Measurements from ENCODE around the gene MYH11. TPM values are rescaled to one million over a fixed set of nuclear protein-coding genes. Genes with fewer than 3 reads are reported as not detected.
A peak's percentile ranks its signal among the peaks of the same experiment; 100 is the strongest.
"Not testable (repeated sequence)": the region's sequence is repeated elsewhere in the genome, so short reads cannot be mapped to it uniquely, and the experiment has no call there.

MYH11 gene
- total RNA-seq, 1 experiment from 2014 or later, result 0.03 TPM

DNA sequence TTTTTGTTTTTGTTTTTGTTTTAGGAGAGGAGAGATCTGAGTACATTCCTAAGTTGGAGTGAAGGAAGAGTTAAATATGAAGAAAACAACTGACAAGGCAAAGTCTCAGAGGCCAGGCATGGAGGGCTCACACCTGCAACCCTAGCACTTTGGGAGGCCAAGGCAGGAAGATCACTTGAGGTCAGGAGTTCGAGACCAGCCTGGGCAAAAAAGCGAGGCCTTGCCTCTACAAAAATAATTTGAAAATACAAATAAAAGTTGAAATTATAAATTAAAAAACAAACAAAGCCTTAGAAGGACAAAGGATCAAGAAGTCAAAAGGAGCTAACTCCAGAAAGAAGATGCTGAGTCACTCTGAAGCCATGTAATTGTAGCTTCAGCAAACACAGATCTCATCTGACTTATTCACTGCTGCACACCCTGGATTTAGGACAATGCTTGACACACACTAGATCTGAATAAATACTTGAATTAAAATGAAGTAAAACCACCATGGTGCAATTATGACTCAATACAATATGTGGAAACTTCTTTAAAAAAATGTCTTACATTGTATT is 22.5 kb upstream of the MYH11 start:
- DNase-seq (ENCODE audit: low read depth), result peak; percentile 77

DNA sequence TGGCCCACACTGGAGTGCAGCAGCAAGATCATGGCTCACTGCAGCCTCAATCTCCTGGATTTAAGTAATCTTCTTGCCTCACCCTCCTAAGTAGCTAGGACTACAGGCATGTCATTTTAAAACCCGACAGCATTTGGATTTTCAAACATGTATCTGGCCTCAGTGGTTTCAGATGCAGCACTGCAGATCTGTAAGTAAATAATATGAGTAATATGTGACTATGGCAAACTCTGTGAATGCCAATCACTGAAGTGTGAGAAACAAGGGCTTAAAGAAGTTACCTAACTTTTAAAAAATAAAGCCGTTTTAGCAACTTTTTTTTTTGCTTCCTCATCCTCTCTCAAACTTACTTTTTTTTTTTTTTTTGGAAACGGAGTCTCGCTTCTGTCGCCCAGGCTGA is 19.7 kb upstream of the MYH11 start:
- no peak for DNase-seq (ENCODE audit: low read depth)

DNA sequence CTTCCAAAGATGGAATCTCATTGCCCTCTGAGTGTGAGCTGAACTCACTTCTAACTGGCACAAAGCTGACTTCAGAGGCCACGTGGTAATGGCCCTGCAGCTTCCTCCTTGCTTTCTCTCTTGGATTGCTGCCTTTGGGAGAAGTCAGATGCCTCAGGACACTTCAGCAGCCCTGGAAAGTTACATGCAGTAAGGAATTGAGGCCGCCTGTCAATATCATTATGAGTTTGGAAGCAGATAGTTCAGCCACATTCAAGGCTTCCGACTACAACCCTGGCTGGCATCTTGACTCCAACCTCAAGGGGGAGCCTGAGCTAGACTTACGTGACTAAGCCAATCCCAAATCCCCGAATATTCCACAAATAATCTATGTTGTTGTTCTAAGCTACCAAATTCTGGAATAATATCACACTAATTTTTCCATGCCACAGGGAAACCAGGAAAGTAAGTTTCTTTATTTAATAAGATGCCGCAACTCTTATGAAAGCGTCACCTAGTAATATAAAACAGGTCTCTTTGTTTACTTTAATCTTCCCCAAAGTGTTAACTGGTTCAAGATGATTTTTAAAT is 18.0 kb upstream of the MYH11 start:
- peak; percentile 68 for DNase-seq (ENCODE audit: low read depth)

DNA sequence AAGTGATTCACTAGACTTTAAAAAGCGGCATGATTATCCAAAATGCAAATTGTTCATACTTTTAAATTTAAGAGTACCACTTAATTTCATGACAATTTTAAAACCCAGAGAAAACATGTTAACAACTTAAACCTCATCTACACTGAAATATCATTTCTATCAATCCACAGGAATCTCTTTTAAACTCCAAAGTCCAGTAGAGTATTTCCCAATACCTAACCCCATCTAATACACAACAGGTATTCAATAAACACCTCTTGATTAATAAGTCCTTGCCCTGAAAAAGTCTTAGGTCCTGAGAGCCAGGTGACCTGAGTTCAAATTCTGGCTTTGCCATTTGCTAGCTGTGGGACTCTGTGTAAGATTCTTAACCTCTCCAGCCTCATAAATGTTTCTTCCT is 16.9 kb upstream of the MYH11 start:
- no peak for DNase-seq (ENCODE audit: low read depth)

DNA sequence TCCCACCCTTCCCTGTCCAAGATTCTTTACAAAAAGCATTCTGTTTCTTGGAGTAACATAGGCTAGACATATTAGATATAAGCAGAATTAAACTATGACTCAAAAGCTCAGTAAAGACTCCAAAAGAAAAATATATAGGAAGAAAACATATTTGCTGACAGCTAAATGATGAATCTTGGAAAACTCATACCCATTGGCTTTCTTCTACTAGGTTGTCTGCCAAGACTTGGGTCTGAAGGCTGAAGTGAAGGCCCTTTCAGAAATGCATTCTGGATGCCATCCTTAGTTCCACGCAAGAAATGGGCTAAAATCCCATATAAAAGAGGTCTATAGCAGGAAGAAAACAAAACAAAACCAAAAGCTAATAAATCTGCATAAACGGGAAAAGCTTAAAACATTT is 16.5 kb upstream of the MYH11 start:
- DNase-seq (ENCODE audit: low read depth), result no peak

DNA sequence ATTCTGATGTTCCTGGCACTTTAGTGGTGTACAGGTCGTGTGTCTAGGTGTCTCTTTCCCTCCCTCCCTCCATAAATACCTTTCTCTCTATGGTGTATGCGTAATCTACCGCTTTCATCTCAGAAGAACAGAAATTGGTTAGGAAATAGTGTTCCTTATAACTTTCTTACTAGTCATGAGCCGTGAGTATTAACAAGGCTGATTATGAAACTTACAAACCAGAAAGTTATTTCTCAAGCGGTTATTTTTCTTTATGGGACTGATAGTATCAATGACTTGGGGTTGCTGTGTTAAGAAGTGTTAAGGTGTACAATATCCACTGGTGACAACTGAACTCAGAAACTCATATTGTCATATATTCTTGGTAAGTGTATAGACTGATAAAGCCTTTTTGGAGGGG is 13.2 kb upstream of the MYH11 start:
- DNase-seq (ENCODE audit: low read depth), result no peak

DNA sequence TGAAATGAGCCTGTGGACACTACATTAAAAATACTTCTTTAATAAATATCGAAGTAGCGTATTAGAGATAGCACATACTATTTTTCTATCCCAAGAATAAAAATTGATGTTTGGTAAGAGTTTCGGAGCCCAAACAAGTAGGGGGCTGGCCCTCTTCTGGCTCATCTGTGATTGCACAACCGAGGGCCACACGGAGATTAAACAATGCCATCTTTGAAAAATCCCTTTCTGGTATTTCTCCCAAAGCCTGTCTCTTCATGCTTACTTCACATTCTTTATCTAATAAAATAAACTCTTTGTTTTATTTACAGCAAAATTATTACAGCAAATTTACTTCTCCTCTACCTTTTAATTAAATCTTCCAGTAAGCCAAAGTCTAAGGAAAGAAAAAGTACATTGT is 9.6 kb upstream of the MYH11 start:
- DNase-seq (ENCODE audit: low read depth), result no peak

DNA sequence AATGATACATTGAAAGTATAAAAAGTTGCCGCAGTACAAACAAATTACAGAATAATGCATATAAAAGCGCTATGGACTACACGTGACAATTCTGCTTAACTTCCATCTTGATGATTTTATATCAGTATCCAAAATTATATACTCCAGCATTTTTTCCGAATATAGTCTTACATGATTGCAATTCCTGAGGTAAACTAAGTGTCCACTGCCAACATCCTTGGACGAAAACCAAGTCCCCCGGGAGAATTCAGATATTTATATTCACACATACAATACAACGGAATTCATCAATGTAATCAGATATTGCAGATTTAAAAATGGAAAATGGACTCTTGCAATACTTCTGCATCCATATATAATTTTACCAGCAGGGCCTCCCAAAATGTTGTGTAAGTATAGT is 8.9 kb upstream of the MYH11 start:
- DNase-seq (ENCODE audit: low read depth), result no peak

DNA sequence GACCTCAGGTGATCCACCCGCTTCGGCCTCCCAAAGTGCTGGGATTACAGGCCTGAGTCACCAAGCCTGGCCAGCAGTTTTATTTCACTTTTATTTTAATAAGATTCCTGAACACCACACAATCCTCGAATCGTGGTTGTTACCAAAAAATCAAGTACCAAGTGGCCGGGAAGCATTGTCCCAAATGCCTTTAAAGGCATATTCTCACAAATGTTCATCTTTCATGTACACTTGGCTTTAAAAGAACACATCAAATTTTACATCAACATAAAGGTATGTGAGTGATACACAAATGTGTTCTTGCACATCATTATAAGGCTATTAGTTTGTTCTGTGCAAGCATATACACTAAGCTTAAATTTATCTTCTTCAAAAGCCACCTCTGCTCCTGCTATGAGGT is 8.1 kb upstream of the MYH11 start:
- DNase-seq (ENCODE audit: low read depth), result no peak

DNA sequence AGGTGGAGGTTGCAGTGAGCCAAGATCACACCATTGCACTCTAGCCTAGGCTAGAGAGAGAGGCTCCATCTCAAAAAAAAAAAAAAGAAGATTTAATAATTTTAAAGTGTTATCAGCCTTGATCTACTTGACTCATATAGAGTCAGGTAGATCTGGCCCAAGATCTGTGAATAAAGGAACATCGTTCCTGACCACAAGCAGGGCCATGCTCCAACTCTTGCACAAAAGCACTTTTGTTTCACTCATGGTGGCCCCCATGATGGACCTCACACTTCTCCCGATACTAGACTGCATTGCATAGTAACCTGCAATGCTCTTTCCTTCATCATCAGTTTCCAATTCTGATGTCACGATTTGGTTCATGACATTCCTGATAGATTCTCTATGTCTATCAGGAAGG is 5.2 kb upstream of the MYH11 start:
- DNase-seq (ENCODE audit: low read depth), result no peak

DNA sequence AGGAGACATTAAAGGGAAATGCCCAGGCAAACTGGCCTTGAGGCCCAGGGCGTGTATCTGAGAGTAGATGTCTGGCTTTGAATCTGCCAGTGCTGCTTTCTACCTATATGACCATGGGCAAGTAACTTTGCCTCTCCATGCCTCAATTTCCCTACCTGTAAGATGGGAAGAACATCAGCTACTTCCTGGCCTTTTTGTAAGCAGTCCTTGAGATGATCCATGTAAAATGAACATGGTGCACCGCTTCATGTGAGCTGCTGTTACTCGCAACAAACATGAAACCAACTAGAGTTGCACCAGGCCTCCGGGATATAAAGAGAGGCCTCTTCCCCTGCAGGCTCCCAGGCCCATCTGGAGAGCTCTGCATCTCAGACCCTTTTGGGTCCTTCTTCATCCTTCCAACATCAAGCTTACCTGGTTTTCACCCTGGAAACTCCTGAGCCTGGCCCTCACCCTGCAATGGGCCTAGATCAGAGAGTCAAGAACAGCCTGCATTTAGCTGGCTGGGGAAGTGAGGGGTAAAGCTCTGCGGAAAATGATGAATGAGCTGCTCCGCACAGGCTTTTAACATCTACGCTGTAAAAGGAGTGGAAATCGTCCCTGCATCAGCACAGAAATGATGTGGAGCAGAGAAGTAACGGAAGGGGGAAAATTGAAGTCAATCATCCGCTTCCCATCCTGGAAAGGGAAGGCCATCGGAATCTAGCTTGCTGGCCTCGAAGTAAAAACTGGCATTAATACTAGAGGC is 2.3 kb upstream of the MYH11 start:
- no peak for DNase-seq (ENCODE audit: low read depth)

DNA sequence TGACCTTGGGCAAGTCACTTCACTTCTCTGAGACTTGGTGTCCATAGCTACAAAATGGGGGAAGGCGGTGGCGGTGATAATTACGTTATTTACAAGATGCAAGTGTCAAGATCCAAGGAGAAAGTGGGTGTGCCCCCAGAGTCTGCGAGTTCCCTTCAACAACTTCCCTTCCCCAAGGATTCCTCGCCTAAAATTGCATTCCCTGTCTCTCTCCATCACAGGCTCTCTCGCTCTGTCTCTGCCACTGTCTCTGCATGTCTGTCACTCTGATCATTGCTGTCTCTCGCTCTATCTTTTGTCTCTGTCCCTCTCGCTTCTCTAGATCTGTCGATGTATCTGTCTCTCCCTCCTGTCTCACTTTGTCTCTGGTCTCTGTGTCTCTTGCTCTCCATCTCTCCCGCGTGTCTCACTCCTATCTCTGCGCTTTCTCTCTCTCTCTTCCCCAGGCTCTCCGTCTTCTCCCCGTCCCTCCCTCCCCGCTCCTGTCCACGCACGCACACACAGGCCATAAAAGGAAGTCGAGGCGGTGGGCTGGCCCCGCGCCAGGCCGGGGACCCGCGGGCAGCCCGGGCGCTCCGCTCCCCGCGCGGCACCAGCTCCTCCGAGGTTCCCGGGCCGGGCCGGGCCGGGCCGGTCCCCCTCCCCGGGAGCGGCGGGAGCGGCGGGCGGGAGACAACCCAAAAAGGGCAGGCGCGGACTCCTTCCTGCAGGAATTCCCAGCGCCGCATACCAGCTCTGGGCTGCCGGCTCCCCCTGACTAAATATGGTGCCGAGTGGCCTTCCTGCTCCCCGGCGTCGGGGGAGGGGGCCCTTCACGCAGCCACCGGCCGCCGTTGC is 1.1 kb upstream of the MYH11 start:
- DNase-seq (ENCODE audit: low read depth), result no peak

DNA sequence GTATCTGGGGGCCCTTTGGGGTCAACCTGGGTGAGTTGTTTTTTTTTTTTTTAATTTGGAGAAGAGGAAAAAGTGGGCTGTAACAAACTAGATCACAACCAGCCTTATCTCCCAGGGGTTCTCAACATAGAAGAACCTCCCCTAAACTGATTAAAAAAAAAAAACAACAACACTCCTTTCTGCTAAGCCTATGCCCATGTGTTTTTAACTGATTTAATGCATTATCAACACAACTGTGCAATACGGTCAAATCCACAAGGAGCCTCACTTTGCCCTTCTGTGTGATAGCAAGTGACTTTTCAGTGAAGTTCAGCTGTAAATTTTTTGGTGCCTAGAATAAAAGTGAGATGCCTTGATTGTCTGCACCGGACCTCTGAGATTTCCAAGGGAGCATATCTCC is 646 bp downstream of the MYH11 start:
- no peak for DNase-seq (ENCODE audit: low read depth)

DNA sequence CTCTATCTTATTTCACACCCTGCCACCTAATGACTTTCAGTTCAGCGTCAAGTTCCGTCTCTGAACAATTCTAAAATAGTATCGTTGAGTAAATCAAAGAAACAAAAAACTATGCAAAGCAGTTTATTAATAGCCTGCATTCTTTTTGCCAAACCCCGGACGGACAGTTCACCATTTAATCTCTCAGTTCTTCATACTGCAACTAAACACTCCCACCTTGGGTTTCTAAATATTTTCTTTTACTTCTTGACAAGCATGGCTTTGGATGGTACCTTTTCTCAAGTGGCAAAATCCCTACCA is 1.2 kb downstream of the MYH11 start:
- no peak for DNase-seq (ENCODE audit: low read depth)

DNA sequence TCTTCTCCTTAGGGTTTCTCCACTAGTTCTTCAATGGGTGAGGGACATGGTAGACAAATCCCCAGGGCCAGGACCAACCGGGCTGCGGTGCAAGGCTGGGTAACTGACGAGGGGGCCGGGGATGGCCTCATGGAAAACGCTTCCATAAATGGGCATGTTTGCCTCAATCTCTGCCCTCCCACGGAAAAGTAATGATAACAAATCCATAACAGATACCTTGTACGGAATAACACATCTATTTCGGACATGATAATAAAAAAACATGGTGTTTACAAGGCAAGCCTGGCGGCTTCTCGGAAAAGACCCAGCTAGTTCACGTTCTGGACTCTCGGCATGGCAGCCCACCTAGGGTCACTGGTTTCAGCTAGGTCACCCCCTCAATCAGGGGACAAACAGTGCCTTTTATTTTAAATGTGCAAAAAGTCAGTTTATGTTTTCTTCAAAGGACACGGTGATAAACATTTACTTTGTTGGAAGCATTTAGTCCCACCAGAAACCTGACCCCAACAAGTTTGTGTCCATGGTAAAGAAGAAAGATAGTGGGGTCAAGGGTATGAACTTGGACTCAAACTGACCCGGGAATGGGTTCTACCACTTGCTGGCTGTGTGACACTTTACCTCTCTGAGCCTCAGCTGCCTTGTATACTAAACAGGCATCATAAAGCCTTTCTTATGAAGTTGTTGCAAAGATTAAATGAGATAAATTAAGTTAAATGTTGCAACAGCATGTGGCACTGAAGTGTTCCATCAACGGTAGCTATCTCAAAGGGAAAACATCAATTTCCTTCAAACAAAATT is 1.7 kb downstream of the MYH11 start:
- DNase-seq (ENCODE audit: low read depth), result no peak

DNA sequence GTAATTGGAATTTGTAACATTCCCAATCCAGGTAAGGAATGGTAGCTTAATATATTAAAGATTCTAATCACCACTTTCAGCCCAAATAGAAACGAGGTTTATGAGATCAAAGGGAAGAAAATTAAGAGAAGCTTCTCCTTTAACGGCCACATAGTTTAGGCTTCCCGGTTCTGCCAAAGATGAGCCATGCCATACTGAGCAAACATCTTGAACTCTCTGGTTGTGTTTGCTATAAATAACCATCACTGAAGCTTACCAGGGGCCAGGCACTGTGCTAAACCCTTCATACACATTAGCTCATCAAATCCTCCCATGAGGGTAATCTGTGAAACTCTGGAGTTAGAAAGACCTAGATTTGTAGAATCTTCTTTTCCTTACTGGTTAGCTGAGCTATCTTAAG is 2.8 kb downstream of the MYH11 start:
- DNase-seq (ENCODE audit: low read depth), result no peak

DNA sequence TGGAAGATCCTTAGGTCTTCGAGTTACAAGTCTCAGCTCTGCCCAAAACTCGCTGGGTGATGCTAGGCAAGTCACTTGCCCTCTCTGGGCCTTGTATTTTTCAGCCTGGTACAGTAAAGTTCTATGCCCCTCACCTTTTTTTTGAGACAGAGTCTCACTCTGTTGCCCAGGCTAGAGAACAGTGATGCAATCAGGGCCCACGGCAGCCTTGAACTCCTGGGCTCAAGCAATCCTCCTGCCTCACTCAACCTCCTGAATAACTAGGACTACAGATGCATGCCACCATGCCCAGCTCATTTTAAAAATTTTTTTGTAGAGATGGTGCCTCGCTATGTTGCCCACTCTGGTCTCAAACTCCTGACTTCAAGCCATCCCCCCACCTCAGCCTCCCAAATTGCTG is 3.8 kb downstream of the MYH11 start:
- DNase-seq (ENCODE audit: low read depth), result no peak

DNA sequence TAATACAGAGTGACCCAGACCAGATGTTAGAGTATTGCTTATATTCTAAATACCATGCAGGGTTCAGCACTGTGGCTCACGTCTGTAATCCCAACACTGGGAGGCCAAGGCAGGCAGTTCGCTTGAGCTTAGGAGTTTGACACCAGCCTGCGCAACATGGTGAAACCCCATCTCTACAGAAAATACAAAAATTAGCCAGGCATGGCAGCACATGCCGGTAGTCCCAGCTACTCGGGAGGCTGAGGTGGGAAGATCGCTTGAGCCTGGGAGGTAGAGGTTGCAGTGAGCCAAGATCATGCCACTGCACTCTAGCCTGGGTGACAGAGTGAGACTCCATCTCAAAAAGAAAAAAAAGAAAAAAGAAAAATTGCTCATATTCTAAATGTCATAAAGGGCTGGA is 6.3 kb downstream of the MYH11 start:
- DNase-seq (ENCODE audit: low read depth), result not testable (repeated sequence)

DNA sequence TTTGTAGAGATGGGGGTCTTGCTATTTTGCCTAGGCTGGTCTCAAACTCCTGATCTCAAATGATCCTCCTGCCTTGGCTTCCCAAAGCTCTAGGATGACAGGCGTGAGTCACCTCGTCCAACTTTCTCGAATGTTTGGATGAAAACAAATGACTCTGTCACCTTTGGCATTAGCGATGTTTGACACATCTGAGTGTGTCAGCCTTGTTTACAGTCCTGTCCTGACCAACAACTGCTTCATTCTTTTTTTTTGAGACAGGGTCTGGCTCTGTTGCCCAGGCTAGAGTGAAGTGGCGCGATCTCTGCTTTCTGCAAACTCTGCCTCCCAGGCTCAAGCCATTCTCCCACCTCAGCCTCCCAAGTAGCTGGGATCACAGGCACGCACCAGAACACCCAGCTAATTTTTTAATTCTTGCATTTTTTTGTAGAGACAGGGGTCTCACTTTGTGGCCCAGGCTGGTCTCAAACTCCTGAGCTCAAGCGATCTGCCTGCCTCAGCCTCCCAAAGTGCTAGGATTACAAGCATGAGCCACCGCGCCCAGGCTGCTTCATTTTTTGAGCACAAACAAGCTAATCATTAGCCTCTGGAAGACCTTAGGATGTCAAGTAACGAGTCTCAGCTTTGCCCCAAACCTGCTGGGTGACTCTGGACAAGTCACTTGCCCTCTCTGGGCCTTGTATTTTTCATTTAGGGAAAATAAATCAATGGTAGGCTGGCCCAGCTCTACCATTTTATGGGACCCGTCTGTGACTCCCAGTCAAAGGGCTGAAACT is 7.4 kb downstream of the MYH11 start:
- DNase-seq (ENCODE audit: low read depth), result no peak

DNA sequence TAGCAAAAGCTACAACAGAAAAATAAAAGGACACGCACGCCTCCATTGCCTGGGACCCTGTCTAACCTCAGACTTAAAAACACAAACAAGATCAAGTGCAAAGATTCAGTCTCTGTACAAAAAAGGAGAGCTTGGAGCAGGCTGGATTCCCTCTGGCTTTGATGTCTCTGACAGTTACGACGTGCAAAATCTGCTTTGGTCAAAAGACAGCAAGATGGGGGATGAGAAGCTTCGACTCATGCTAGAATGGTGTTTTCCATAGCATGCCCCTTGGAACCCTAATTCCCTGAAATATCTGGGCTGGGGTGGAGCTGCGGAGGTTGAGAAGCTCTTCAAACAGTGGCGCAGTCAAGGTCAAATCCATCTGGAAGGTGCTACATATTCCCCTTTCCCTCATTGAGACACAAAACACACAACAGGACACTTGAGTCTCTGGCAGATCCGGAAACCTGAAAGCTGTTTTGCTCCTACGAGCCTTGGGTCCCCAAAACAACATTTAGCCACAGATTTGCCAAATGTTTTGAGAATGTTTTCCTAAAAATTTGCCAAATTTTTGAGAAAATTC is 9.1 kb downstream of the MYH11 start:
- DNase-seq (ENCODE audit: low read depth), result no peak

DNA sequence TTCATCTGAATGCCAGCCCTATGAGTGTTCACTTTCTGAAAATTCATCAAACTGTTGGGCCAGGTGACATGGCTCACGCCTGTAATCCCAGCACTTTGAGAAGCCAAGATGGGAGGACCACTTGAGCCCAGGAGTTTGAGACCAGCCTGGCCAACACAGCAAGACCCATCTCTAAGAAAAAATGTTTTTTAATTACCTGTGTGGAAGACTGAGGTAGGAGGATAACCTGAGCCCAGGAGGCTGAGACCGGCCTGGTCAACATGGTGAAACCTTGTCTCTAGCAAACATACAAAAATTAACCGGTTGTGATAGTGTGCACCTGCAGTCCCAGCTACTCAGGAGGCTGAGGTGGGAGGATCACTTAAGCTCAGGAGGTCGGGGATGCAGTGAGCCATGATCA is 10.3 kb downstream of the MYH11 start:
- DNase-seq (ENCODE audit: low read depth), result no peak
